GM12878 (cell line): Measurements from ENCODE around the gene SMTNL1. TPM values are rescaled to one million over a fixed set of nuclear protein-coding genes. Genes with fewer than 3 reads are reported as not detected.
A peak's percentile ranks its signal among the peaks of the same experiment; 100 is the strongest.

Source experiments
- ATAC-seq: fragments of 200-7000 bp; cut with Tn5 transposase; 3 replicates; pipeline ENCODE4 v1.9.1; 2020; ENCODE audit warnings: mild to moderate bottlenecking, moderate library complexity
- BruUV-seq: library from RNA; stranded (reverse); fragments of 400-500 nt; replicated peaks from 2 replicates; lab custom pipeline; 2021; lab: Mats Ljungman, UMichigan
- CTCF ChIA-PET: fragments of 300-600 bp; sonication (Branson Sonifier 250); formaldehyde crosslinking; extraction: SDS; loops from one replicate; lab custom pipeline; 2021; ENCODE audit warnings: inconsistent platforms; lab: Yijun Ruan, JAX
- POLR2A ChIA-PET: fragments of 350-600 bp; formaldehyde crosslinking; extraction: SDS; loops from one replicate; lab custom pipeline; 2021; ENCODE audit warnings: inconsistent platforms; lab: Charles Lee
- RAD21 ChIA-PET: fragments of 300-600 bp; sonication (Branson Sonifier 250); formaldehyde crosslinking; loops from one replicate; lab custom pipeline; 2023; ENCODE audit warnings: antibody characterized with exemption; ENCODE audit not compliant: unreplicated experiment; lab: Charles Lee
- SMC1A ChIA-PET: fragments of 300-600 bp; sonication (Branson Sonifier 250); formaldehyde crosslinking; loops from one replicate; lab custom pipeline; 2023; ENCODE audit not compliant: unreplicated experiment, uncharacterized antibody; lab: Charles Lee
- DNase-seq: peaks from one replicate; pipeline ENCODE4 v3.0.0-alpha.2; 2011; ENCODE audit warnings: low read depth, low spot score
- FAIRE-seq: peaks from 3 replicates; lab custom pipeline; 2011; peaks lifted over from hg19 to GRCh38; lab: Jason Lieb, UNC
- H2AFZ ChIP-seq: 2 replicates; pipeline ENCODE4 v1.6.0; 2011; ENCODE audit warnings: low read depth, low read length, control low read depth; ENCODE audit not compliant: control insufficient read depth
- H3K27ac ChIP-seq: 2 replicates; pipeline ENCODE4 v1.5.1; 2011; ENCODE audit warnings: control low read depth; ENCODE audit not compliant: control insufficient read depth, insufficient read depth
- H3K27me3 ChIP-seq, 2 experiments: replicated peaks in 1 of 2; 2 replicates each; pipeline versions ENCODE4 v1.6.0 to v1.6.1; 2011; ENCODE audit warnings: low read length in 1 of 2; ENCODE audit not compliant: control insufficient read depth in 2 of 2, insufficient read depth in 2 of 2
- H3K36me3 ChIP-seq, 2 experiments: 2 replicates each; pipeline ENCODE4 v1.5.1; 2011; ENCODE audit warnings: low read length in 1 of 2; ENCODE audit not compliant: control insufficient read depth in 2 of 2, insufficient read depth in 2 of 2
- H3K4me1 ChIP-seq: 2 replicates; pipeline ENCODE4 v1.6.1; 2011; ENCODE audit warnings: mild to moderate bottlenecking, low read length, moderate library complexity, mixed read lengths; ENCODE audit not compliant: control insufficient read depth, insufficient read depth
- H3K4me2 ChIP-seq: 2 replicates; pipeline ENCODE4 v1.6.0; 2011; ENCODE audit warnings: control low read depth; ENCODE audit not compliant: control insufficient read depth, insufficient read depth
- H3K4me3 ChIP-seq: fragments of 200-600 bp; sonication (generic); 2 replicates; pipeline ENCODE4 v1.5.1; 2016
- H3K79me2 ChIP-seq: 2 replicates; pipeline ENCODE4 v1.6.0; 2011; ENCODE audit warnings: low read length; ENCODE audit not compliant: control insufficient read depth, insufficient read depth
- H3K9ac ChIP-seq: 2 replicates; pipeline ENCODE4 v1.8.0; 2011; ENCODE audit warnings: low read length, control low read depth, mixed read lengths; ENCODE audit not compliant: control insufficient read depth, insufficient read depth
- H3K9me3 ChIP-seq: replicated peaks from 3 replicates; pipeline ENCODE4 v1.5.1; 2011; ENCODE audit warnings: mild to moderate bottlenecking, low read length; ENCODE audit not compliant: control insufficient read depth, insufficient read depth
- H4K20me1 ChIP-seq: 2 replicates; pipeline ENCODE4 v1.6.0; 2011; ENCODE audit not compliant: control insufficient read depth, insufficient read depth
- ESRRA ChIP-seq: IDR thresholded peaks from 2 replicates; pipeline ENCODE4 v1.6.1; 2012; ENCODE audit warnings: mild to moderate bottlenecking, low read length, improper control_type of control experiment
- GABPA ChIP-seq: IDR thresholded peaks from 2 replicates; pipeline ENCODE4 v1.6.1; 2014; ENCODE audit warnings: antibody characterized with exemption, low read depth, mild to moderate bottlenecking, inconsistent platforms
- IKZF2 ChIP-seq, 2 experiments: fragments of 450-650 bp; IDR thresholded peaks; 2 replicates each; pipeline ENCODE4 v1.6.1; 2017; ENCODE audit warnings: mild to moderate bottlenecking in 2 of 2, moderate library complexity in 2 of 2
- NFXL1 ChIP-seq: fragments of 450-650 bp; IDR thresholded peaks from 2 replicates; pipeline ENCODE4 v1.6.1; 2017; ENCODE audit warnings: antibody characterized with exemption, mild to moderate bottlenecking, borderline replicate concordance
- POLR2A ChIP-seq: IDR thresholded peaks from 2 replicates; pipeline ENCODE4 v1.6.1; 2011; ENCODE audit warnings: low read depth, mild to moderate bottlenecking, low read length
- SMARCA5 ChIP-seq: fragments of 450-650 bp; IDR thresholded peaks from 2 replicates; pipeline ENCODE4 v1.6.1; 2017; ENCODE audit warnings: mild to moderate bottlenecking
- TCF12 ChIP-seq: IDR thresholded peaks from 2 replicates; pipeline ENCODE4 v1.6.1; 2011; ENCODE audit warnings: low read depth, mild to moderate bottlenecking, low read length
- WGBS: methylation state at CpG from one replicate; pipeline ENCODE4 v1.1.6; 2016; ENCODE audit warnings: low lambda C conversion rate; ENCODE audit not compliant: insufficient replicate concordance, insufficient coverage; ENCODE audit errors: missing lambda C conversion rate; 5-methylcytosine and 5-hydroxymethylcytosine counted together
- in situ Hi-C: fragments of 300-500 bp; cut with MboI; formaldehyde crosslinking; loops from 9 replicates; pipeline ENCODE4 v1.14.3; 2018; ENCODE audit warnings: mixed read lengths
- intact Hi-C: fragments of 100-400 bp; cut with micrococcal nuclease; formaldehyde crosslinking; loops from one replicate; pipeline ENCODE4 v1.14.2; 2022; ENCODE audit not compliant: unreplicated experiment
- polyA plus RNA-seq, 11 experiments: library from polyadenylated mRNA; depleted of rRNA in 4 of 11; unstranded in 6 of 11; stranded (reverse) in 5 of 11; fragments of >200 nt; fragmentation: Nextera tagmentation in 4 of 11; fragmentation: Illumina TruSeq in 1 of 11; extraction: Ambion mirVana in 4 of 11; extraction: Trizol in 1 of 11; gene quantifications; 1 replicate in 1 of 11; 2 replicates in 10 of 11; pipeline versions ENCODE4 v1.2.1 to v1.2.3, GENCODE V29; 2011 to 2016; ENCODE audit warnings: inconsistent platforms in 2 of 11, missing spikeins in 2 of 11, low read depth in 1 of 11
- total RNA-seq, 4 experiments: library from RNA; depleted of rRNA in 3 of 4; stranded (reverse); fragments of >200 nt in 3 of 4; fragmentation: Illumina TruSeq in 1 of 4; extraction: Trizol in 1 of 4; gene quantifications; 2 replicates each; pipeline versions ENCODE4 v1.2.1 to v1.2.3, GENCODE V29; 2013 to 2021
- TF ChIP-seq, protein P1 (sequence below): IDR thresholded peaks from 2 replicates; pipeline ENCODE4 v1.6.1; 2011; ENCODE audit warnings: low read depth, mild to moderate bottlenecking, low read length, moderate library complexity, borderline replicate concordance; ENCODE audit errors: extremely low read depth
- TF ChIP-seq, protein P2 (sequence below): fragments of 450-650 bp; IDR thresholded peaks from 2 replicates; pipeline ENCODE4 v1.6.1; 2018; ENCODE audit warnings: mild to moderate bottlenecking, low read depth, moderate library complexity; ENCODE audit not compliant: partially characterized antibody

Gene SMTNL1
- total and polyA plus RNA-seq, 10 of the 15 experiments (the other 5 are each of a cell fraction or from before 2014, with no cell fraction given): 0.06 to 0.17 (median 0.10) TPM; not detected in 7

DNA sequence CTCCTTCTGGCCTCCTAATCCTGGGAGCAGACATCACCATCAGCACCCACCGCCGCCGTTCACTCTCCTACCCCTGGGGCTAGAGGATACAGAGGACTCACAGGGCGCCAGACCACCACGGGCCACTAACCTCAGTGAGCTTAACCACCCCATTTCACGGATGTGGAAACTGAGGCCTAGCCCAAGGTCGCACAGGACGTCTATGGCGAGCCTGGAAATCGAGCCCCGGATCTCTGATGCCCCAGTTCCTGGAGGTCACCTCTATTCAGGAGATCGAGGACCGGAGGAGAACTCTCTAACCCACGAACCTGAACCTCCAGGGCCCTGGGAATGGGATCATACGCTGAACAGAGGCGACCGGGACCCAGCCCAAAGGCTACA lies 7.2 kb upstream of the SMTNL1 start:
- TF ChIP-seq, protein P1, sequence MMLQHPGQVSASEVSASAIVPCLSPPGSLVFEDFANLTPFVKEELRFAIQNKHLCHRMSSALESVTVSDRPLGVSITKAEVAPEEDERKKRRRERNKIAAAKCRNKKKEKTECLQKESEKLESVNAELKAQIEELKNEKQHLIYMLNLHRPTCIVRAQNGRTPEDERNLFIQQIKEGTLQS: no peak
- TF ChIP-seq, protein P2, sequence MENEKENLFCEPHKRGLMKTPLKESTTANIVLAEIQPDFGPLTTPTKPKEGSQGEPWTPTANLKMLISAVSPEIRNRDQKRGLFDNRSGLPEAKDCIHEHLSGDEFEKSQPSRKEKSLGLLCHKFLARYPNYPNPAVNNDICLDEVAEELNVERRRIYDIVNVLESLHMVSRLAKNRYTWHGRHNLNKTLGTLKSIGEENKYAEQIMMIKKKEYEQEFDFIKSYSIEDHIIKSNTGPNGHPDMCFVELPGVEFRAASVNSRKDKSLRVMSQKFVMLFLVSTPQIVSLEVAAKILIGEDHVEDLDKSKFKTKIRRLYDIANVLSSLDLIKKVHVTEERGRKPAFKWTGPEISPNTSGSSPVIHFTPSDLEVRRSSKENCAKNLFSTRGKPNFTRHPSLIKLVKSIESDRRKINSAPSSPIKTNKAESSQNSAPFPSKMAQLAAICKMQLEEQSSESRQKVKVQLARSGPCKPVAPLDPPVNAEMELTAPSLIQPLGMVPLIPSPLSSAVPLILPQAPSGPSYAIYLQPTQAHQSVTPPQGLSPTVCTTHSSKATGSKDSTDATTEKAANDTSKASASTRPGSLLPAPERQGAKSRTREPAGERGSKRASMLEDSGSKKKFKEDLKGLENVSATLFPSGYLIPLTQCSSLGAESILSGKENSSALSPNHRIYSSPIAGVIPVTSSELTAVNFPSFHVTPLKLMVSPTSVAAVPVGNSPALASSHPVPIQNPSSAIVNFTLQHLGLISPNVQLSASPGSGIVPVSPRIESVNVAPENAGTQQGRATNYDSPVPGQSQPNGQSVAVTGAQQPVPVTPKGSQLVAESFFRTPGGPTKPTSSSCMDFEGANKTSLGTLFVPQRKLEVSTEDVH: no peak
- no peak for TF ChIP-seq IKZF2 (IDR thresholded peaks at IDR 0.05)
- no peak for TF ChIP-seq GABPA
- TF ChIP-seq ESRRA: peak; percentile 88
- no peak for TF ChIP-seq TCF12
- TF ChIP-seq POLR2A: no peak
- no peak for TF ChIP-seq NFXL1
- peak; percentile 60; the same call in 1 of the 2 replicates for TF ChIP-seq SMARCA5
- intact Hi-C loops (no loop called here), in situ Hi-C loops (loop anchor here (5.0 kb wide), 1 partner anchor 183 kb away; no protein-coding TSS in a partner anchor)
- Histone ChIP-seq H3K4me1 (peaks cover 16% of the 10 kb centered on the region), H3K9me3 (no peaks in the 10 kb centered on the region), H3K9ac (peak overlapping the region; percentile 97), H3K27me3 (no peaks in the 10 kb centered on the region), H2AFZ (peak overlapping the region; percentile 58), H3K79me2 (peaks cover 22% of the 10 kb centered on the region), H3K4me2 (peak overlapping the region; percentile 93), H3K36me3 (peaks cover 0 to 10% of the 10 kb centered on the region in 2 experiments; a peak in 3 of 4 replicates), H3K27ac (peak overlapping the region; percentile 88), H3K4me3 (peak overlapping the region; percentile 83), H4K20me1 (no peaks in the 10 kb centered on the region)
- TSS peak; percentile 79 for BruUV-seq
- ChIA-PET POLR2A (interaction anchor here (1.0 kb wide), 1 partner anchor 17 kb away, joined by 3 read pairs; no protein-coding TSS in a partner anchor), RAD21 (interaction anchor here (1.0 to 9.0 kb wide), 6 partner anchors 35 to 270 kb away, joined by 3 to 133 read pairs (median 3); no protein-coding TSS in a partner anchor), SMC1A (interaction anchor here (2.5 to 8.1 kb wide), 3 partner anchors 37 to 73 kb away, joined by 9 to 130 read pairs (median 9); partner anchors contain the start of gene UBE2L6), CTCF (interaction anchor here (1.1 to 9.7 kb wide), 10 partner anchors 14 to 180 kb away, joined by 3 to 396 read pairs (median 56); partner anchors contain the start of genes RTN4RL2, SLC43A1, SLC43A3 and UBE2L6)
- no peak for FAIRE-seq
- ATAC-seq: no peak; the same call in none of the 3 replicates
- DNase-seq: no peak
- WGBS: 3% methylated on average over 17 of the region's 17 CpGs
